ENCODE data around the gene KCNQ5. TPM values are rescaled to one million over a fixed set of nuclear protein-coding genes. Genes with fewer than 3 reads are reported as not detected.
"Not testable (repeated sequence)": the region's sequence is repeated elsewhere in the genome, so short reads cannot be mapped to it uniquely, and the experiment has no call there.

Gene KCNQ5
- total RNA-seq = 10 to 100 TPM in 1 of 2 experiments, 1 to 10 TPM in 1; 10.0 to 11.8 TPM

- POLR2A ChIA-PET = interaction anchor here (1.6 kb wide), 1 partner anchor 841 kb away, joined by 3 read pairs; no protein-coding TSS in a partner anchor
- CTCF ChIA-PET = interaction anchor here (1.4 to 9.7 kb wide), 4 partner anchors 28 to 509 kb away, joined by 4 to 281 read pairs (median 6); no protein-coding TSS in a partner anchor
- Mint-ChIP-seq H3K4me3 (peak within 1 kb of the TSS; percentile 89), H3K27ac (peak within 1 kb of the TSS; percentile 92), H3K27me3 (ENCODE audit: low read depth) (no peaks in the 10 kb centered on the region), H3K9me3 (ENCODE audit: insufficient read depth) (no peaks in the 10 kb centered on the region), H3K4me1 (ENCODE audit: low read depth) (peaks cover 61% of the 10 kb centered on the region), H3K36me3 (ENCODE audit: low read depth) (peaks cover 3% of the 10 kb centered on the region)
- DNase-seq (peak; percentile 44), ATAC-seq (peak; percentile 16)
Observed at GRCh38 chr6:72621291-72622093, at the start of gene KCNQ5. KCNQ5 (plus strand) TSS chr6:72622064.

- H3K4me3 Mint-ChIP-seq = no peak overlapping the region
- H3K4me1 Mint-ChIP-seq (ENCODE audit: low read depth) = no peaks in the 10 kb centered on the region
- H3K36me3 Mint-ChIP-seq (ENCODE audit: low read depth) = no peaks in the 10 kb centered on the region
- DNase-seq = no peak
- no peaks in the 10 kb centered on the region for H3K9me3 Mint-ChIP-seq (ENCODE audit: insufficient read depth)
- ATAC-seq = no peak
- POLR2A ChIA-PET = no interaction called here
- CTCF ChIA-PET = interaction anchor here (1.2 to 1.7 kb wide), 7 partner anchors 10 to 605 kb away, joined by 3 to 7 read pairs (median 4); no protein-coding TSS in a partner anchor
- H3K27ac Mint-ChIP-seq = no peak overlapping the region
- peaks cover 11% of the 10 kb centered on the region for H3K27me3 Mint-ChIP-seq (ENCODE audit: low read depth)
Observed at GRCh38 chr6:72579865-72580264, 42.0 kb upstream of the KCNQ5 start.

- CTCF ChIA-PET = interaction anchor here (0.6 to 1.7 kb wide), 9 partner anchors 9 to 605 kb away, joined by 3 to 7 read pairs (median 4); no protein-coding TSS in a partner anchor
- Mint-ChIP-seq H3K9me3 (ENCODE audit: insufficient read depth) (no peaks in the 10 kb centered on the region), H3K27me3 (ENCODE audit: low read depth) (peaks cover 11% of the 10 kb centered on the region), H3K36me3 (ENCODE audit: low read depth) (no peaks in the 10 kb centered on the region), H3K27ac (no peak overlapping the region), H3K4me1 (ENCODE audit: low read depth) (no peaks in the 10 kb centered on the region), H3K4me3 (no peak overlapping the region)
- no peak for ATAC-seq
- no peak for DNase-seq
- POLR2A ChIA-PET = no interaction called here
Observed at GRCh38 chr6:72580281-72580940, 41.5 kb upstream of the KCNQ5 start.

GRCh38 chr6:72580950-72581349 lies 40.9 kb upstream of the KCNQ5 start:
- H3K27ac Mint-ChIP-seq; H3K4me1 Mint-ChIP-seq (ENCODE audit: low read depth); H3K36me3 Mint-ChIP-seq (ENCODE audit: low read depth); H3K9me3 Mint-ChIP-seq (ENCODE audit: insufficient read depth); H3K4me3 Mint-ChIP-seq; DNase-seq; ATAC-seq; POLR2A ChIA-PET: not testable (repeated sequence)
- CTCF ChIA-PET = interaction anchor here (0.6 to 1.7 kb wide), 9 partner anchors 9 to 604 kb away, joined by 3 to 7 read pairs (median 4); no protein-coding TSS in a partner anchor
- H3K27me3 Mint-ChIP-seq (ENCODE audit: low read depth) = peaks cover 11% of the 10 kb centered on the region

DNA sequence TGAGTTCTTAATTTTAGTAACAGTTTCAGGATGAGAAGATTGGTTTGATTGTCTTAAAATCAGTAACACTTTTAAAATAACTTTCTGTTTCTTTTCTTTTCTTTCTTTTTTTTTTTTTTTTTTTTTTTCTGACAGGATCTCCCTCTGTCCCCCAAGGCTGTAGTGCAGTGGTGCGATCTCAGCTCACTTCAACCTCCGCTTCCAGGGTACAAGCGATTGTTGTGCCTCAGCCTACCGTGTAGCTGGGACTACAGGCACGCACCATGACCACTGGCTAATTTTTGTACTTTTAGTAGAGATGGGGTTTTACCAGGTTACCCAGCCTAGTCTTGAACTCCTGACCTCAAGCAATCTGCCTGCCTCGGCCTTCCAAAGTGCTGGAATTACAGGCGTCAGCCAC lies 33.7 kb upstream of the KCNQ5 start:
- H3K9me3 Mint-ChIP-seq (ENCODE audit: insufficient read depth) = no peaks in the 10 kb centered on the region
- POLR2A ChIA-PET = no interaction called here
- H3K4me1 Mint-ChIP-seq (ENCODE audit: low read depth) = no peaks in the 10 kb centered on the region
- no peak for DNase-seq
- H3K27me3 Mint-ChIP-seq (ENCODE audit: low read depth) = peaks cover 2% of the 10 kb centered on the region
- CTCF ChIA-PET = interaction anchor here (0.7 to 3.0 kb wide), 2 partner anchors 28 to 32 kb away, joined by 3 to 16 read pairs; no protein-coding TSS in a partner anchor
- H3K27ac Mint-ChIP-seq = no peak overlapping the region
- no peak for ATAC-seq
- no peaks in the 10 kb centered on the region for H3K36me3 Mint-ChIP-seq (ENCODE audit: low read depth)
- H3K4me3 Mint-ChIP-seq = no peak overlapping the region

- H3K9me3 Mint-ChIP-seq (ENCODE audit: insufficient read depth) = no peaks in the 10 kb centered on the region
- no peaks in the 10 kb centered on the region for H3K4me1 Mint-ChIP-seq (ENCODE audit: low read depth)
- no peaks in the 10 kb centered on the region for H3K36me3 Mint-ChIP-seq (ENCODE audit: low read depth)
- H3K27ac Mint-ChIP-seq = no peak overlapping the region
- DNase-seq (no peak), ATAC-seq (no peak)
- H3K4me3 Mint-ChIP-seq = no peak overlapping the region
- H3K27me3 Mint-ChIP-seq (ENCODE audit: low read depth) = peaks cover 2% of the 10 kb centered on the region
- ChIA-PET POLR2A (no interaction called here), CTCF (interaction anchor here (0.7 to 3.0 kb wide), 3 partner anchors 9 to 31 kb away, joined by 3 to 16 read pairs (median 4); no protein-coding TSS in a partner anchor)
Observed at GRCh38 chr6:72589096-72589495, 32.8 kb upstream of the KCNQ5 start.

- no peak overlapping the region for H3K4me3 Mint-ChIP-seq
- H3K9me3 Mint-ChIP-seq (ENCODE audit: insufficient read depth) = no peaks in the 10 kb centered on the region
- CTCF ChIA-PET = no interaction called here
- H3K36me3 Mint-ChIP-seq (ENCODE audit: low read depth) = no peaks in the 10 kb centered on the region
- ATAC-seq = no peak
- H3K4me1 Mint-ChIP-seq (ENCODE audit: low read depth) = no peaks in the 10 kb centered on the region
- POLR2A ChIA-PET = no interaction called here
- H3K27me3 Mint-ChIP-seq (ENCODE audit: low read depth) = peaks cover 8% of the 10 kb centered on the region
- H3K27ac Mint-ChIP-seq = no peak overlapping the region
- no peak for DNase-seq
Observed at GRCh38 chr6:72595812-72596211, 26.1 kb upstream of the KCNQ5 start.

- Mint-ChIP-seq H3K4me3 (no peak overlapping the region), H3K36me3 (ENCODE audit: low read depth) (no peaks in the 10 kb centered on the region), H3K4me1 (ENCODE audit: low read depth) (peaks cover 34% of the 10 kb centered on the region), H3K9me3 (ENCODE audit: insufficient read depth) (no peaks in the 10 kb centered on the region), H3K27me3 (ENCODE audit: low read depth) (no peaks in the 10 kb centered on the region), H3K27ac (no peak overlapping the region)
- DNase-seq = no peak
- no peak for ATAC-seq
- CTCF ChIA-PET = interaction anchor here (0.6 to 9.7 kb wide), 60 partner anchors 11 to 772 kb away, joined by 3 to 281 read pairs (median 4); no protein-coding TSS in a partner anchor
- POLR2A ChIA-PET = no interaction called here
Observed at GRCh38 chr6:72616406-72617015, 5.4 kb upstream of the KCNQ5 start.

DNA sequence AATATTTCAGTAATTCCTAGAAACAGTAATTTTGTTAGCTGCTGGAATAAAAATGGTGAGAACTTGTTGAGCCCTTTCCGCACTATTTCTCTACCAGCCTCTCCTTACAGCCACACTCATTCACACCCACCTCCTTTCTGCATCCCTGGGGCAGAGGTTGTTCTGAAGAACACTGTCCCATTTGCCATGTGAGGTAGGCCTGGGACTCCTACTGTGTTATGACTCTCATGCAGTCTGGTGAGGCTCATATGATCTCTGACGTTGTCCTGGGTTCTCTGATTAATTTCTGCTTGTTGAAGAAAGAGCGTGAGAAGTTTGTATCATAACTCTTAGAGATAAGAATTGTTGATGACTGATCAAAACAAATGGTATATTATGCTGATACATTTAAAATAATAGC lies 4.1 kb upstream of the KCNQ5 start:
- ChIA-PET CTCF (interaction anchor here (1.0 to 9.7 kb wide), 7 partner anchors 23 to 513 kb away, joined by 3 to 281 read pairs (median 9); no protein-coding TSS in a partner anchor), POLR2A (no interaction called here)
- H3K36me3 Mint-ChIP-seq (ENCODE audit: low read depth) = no peaks in the 10 kb centered on the region
- ATAC-seq (no peak), DNase-seq (no peak)
- H3K9me3 Mint-ChIP-seq (ENCODE audit: insufficient read depth) = no peaks in the 10 kb centered on the region
- H3K4me1 Mint-ChIP-seq (ENCODE audit: low read depth) = peaks cover 36% of the 10 kb centered on the region
- no peak overlapping the region for H3K27ac Mint-ChIP-seq
- no peak overlapping the region for H3K4me3 Mint-ChIP-seq
- no peaks in the 10 kb centered on the region for H3K27me3 Mint-ChIP-seq (ENCODE audit: low read depth)

DNA sequence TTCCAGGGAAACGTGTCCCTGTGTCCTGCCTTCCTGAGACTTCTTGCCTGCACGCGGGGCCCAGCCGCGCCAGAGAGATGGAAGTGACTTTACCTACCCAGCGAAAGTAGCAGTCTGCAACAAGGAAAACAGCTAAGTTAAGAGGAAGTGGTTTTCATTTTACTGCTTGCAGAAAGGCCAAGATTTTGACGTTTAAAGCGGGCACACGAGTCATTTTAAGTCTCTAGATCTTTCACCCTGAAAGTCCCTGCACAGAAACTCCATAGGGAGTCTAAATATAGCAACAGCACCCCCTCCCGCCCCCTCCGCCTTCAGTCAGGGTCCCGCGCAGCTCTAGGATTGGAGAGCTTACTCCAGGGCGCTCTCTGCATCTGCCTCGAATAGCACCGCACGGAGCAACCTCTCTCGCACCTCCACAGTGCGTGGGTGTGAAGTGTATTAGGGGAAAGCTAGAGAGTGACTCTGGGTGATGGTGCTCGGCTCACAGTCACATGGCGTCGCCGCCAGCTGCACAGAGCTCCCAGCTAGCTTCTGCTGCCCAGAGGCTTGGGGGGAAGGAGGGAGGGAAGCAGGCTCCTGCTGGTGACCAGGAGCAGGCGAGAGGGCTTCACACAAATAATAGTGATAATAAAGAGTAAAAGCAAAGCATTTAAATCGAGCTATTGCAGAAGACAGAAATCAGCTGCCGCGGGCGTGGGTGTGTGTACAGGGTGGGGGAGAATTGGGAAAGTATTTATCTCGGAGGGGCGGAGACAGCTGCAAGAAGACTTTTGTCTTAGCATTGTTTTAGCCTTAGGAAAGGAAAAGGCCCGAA lies 1.8 kb upstream of the KCNQ5 start:
- H3K4me1 Mint-ChIP-seq (ENCODE audit: low read depth) = peaks cover 52% of the 10 kb centered on the region
- H3K27me3 Mint-ChIP-seq (ENCODE audit: low read depth) = no peaks in the 10 kb centered on the region
- peaks cover 3% of the 10 kb centered on the region for H3K36me3 Mint-ChIP-seq (ENCODE audit: low read depth)
- peak overlapping the region; percentile 89 for H3K4me3 Mint-ChIP-seq
- CTCF ChIA-PET = interaction anchor here (0.7 to 9.7 kb wide), 15 partner anchors 10 to 769 kb away, joined by 3 to 281 read pairs (median 4); no protein-coding TSS in a partner anchor
- ATAC-seq = peak; percentile 59
- H3K27ac Mint-ChIP-seq = peak overlapping the region; percentile 92
- POLR2A ChIA-PET = interaction anchor here (0.6 to 1.3 kb wide), 3 partner anchors 19 to 1075 kb away, joined by 5 to 6 read pairs (median 5); partner anchors contain the start of gene EEF1A1
- no peaks in the 10 kb centered on the region for H3K9me3 Mint-ChIP-seq (ENCODE audit: insufficient read depth)
- DNase-seq = peak; percentile 72

DNA sequence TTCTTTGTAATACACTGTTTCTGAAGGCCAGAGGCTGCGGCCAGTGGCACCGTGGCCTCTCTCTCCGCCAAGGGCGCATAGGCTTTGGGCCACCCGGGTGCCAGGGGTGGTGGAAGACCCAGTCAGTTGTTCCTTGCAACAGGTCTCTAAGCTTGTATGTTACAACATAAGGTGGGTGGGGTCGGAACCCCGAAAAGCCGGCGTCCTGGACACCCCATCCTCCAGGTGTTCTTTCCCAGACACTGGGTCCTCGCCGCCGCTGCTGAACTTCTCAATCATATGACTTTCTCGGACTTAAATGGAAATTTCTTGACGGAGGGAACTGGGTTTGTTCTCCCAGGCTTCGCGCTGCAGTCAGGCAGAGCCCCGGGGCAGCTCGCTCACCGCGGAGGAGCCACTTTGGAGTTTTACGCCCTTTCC lies 983 bp upstream of the KCNQ5 start:
- no peaks in the 10 kb centered on the region for H3K27me3 Mint-ChIP-seq (ENCODE audit: low read depth)
- peaks cover 57% of the 10 kb centered on the region for H3K4me1 Mint-ChIP-seq (ENCODE audit: low read depth)
- no peak for ATAC-seq
- H3K4me3 Mint-ChIP-seq = peak overlapping the region; percentile 89
- DNase-seq = peak; percentile 35
- ChIA-PET POLR2A (interaction anchor here (0.7 to 1.6 kb wide), 3 partner anchors 19 to 901 kb away, joined by 3 to 5 read pairs (median 5); partner anchors contain the start of gene EEF1A1), CTCF (interaction anchor here (0.7 to 9.7 kb wide), 9 partner anchors 15 to 768 kb away, joined by 3 to 281 read pairs (median 5); no protein-coding TSS in a partner anchor)
- H3K36me3 Mint-ChIP-seq (ENCODE audit: low read depth) = peaks cover 3% of the 10 kb centered on the region
- H3K27ac Mint-ChIP-seq = peak overlapping the region; percentile 92
- no peaks in the 10 kb centered on the region for H3K9me3 Mint-ChIP-seq (ENCODE audit: insufficient read depth)
